OCI-LY3 (cell line): ENCODE data around the gene RHOB.
"Not testable (repeated sequence)": the region's sequence is repeated elsewhere in the genome, so short reads cannot be mapped to it uniquely, and the experiment has no call there.

ENCODE experiments used
- EZH2phosphoT487 ChIP-seq: fragments of 200-600 bp; shearing (Covaris generic); IDR thresholded peaks from 2 replicates; pipeline ENCODE4 v1.6.1; 2018; ENCODE audit warnings: antibody characterized with exemption, mixed run types, low read depth
- TF ChIP-seq, protein P1 (sequence below): fragments of 200-600, 300-600 bp; sonication (generic); IDR thresholded peaks from 2 replicates; pipeline ENCODE4 v1.5.1; 2014; ENCODE audit warnings: antibody characterized with exemption, low read length, low read depth

DNA sequence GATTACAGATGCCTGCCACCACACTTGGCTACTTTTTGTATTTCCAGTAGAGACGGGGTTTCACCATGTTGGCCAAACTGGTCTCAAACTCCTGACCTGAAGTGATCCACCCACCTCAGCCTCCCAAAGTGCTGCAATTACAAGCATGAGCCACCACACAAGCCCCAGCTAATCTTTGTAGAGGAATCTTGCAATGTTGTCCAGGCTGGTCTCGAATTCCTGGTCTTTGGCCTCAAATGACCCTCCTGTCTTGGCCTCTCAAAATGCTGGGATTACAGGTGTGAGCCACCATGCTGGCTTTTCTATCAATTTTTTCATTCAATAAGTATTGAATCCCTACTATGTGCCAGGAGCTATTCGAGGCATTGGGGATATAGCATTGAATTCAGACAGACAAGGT, 46.2 kb downstream of the RHOB start:
- TF ChIP-seq, protein P1, sequence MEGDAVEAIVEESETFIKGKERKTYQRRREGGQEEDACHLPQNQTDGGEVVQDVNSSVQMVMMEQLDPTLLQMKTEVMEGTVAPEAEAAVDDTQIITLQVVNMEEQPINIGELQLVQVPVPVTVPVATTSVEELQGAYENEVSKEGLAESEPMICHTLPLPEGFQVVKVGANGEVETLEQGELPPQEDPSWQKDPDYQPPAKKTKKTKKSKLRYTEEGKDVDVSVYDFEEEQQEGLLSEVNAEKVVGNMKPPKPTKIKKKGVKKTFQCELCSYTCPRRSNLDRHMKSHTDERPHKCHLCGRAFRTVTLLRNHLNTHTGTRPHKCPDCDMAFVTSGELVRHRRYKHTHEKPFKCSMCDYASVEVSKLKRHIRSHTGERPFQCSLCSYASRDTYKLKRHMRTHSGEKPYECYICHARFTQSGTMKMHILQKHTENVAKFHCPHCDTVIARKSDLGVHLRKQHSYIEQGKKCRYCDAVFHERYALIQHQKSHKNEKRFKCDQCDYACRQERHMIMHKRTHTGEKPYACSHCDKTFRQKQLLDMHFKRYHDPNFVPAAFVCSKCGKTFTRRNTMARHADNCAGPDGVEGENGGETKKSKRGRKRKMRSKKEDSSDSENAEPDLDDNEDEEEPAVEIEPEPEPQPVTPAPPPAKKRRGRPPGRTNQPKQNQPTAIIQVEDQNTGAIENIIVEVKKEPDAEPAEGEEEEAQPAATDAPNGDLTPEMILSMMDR, result not testable (repeated sequence)
- not testable (repeated sequence) for TF ChIP-seq EZH2phosphoT487
